Measurements from ENCODE around the gene COMP.

COMP gene

GRCh38 chr19:18775586-18776287 is 15.4 kb downstream of the COMP start:
- TF ChIP-seq EZH2phosphoT487 (IDR thresholded peaks at IDR 0.05; ENCODE audit: borderline replicate concordance, low read length) (no peak), CTCF (IDR thresholded peaks at IDR 0.05; ENCODE audit: low read depth, low read length, poor library complexity, severe bottlenecking) (no peak)
- Histone ChIP-seq H3K27ac (ENCODE audit: low read depth, low read length) (no peak overlapping the region), H3K27me3 (ENCODE audit: control insufficient read depth, low read length) (no peaks in the 10 kb centered on the region), H4K20me1 (ENCODE audit: control insufficient read depth, insufficient read depth, low read depth, low read length) (no peaks in the 10 kb centered on the region), H3K4me3 (ENCODE audit: low read length) (no peak overlapping the region), H3K4me1 (ENCODE audit: control insufficient read depth, low read length) (no peaks in the 10 kb centered on the region), H3K79me2 (ENCODE audit: control insufficient read depth, low read length) (no peaks in the 10 kb centered on the region), H3K4me2 (ENCODE audit: low read length) (no peak overlapping the region), H3F3A (ENCODE audit: control insufficient read depth, insufficient read depth) (no peaks in the 10 kb centered on the region), H3K36me3 (ENCODE audit: control insufficient read depth, low read length) (no peaks in the 10 kb centered on the region), H3K9me3 (ENCODE audit: control insufficient read depth, insufficient read depth, low read length) (no peaks in the 10 kb centered on the region), H3K9me2 (replicated peaks; ENCODE audit: control insufficient read depth, low read length) (no peaks in the 10 kb centered on the region)

- H3K79me2 ChIP-seq (ENCODE audit: control insufficient read depth, low read length): no peaks in the 10 kb centered on the region
- H3K4me2 ChIP-seq (ENCODE audit: low read length): no peak overlapping the region
- no peaks in the 10 kb centered on the region for H4K20me1 ChIP-seq (ENCODE audit: control insufficient read depth, insufficient read depth, low read depth, low read length)
- no peaks in the 10 kb centered on the region for H3K9me3 ChIP-seq (ENCODE audit: control insufficient read depth, insufficient read depth, low read length)
- no peak overlapping the region for H3K4me3 ChIP-seq (ENCODE audit: low read length)
- no peak overlapping the region for H3K27ac ChIP-seq (ENCODE audit: low read depth, low read length)
- TF ChIP-seq EZH2phosphoT487 (IDR thresholded peaks at IDR 0.05; ENCODE audit: borderline replicate concordance, low read length) (no peak), CTCF (IDR thresholded peaks at IDR 0.05; ENCODE audit: low read depth, low read length, poor library complexity, severe bottlenecking) (no peak)
- no peaks in the 10 kb centered on the region for H3K36me3 ChIP-seq (ENCODE audit: control insufficient read depth, low read length)
- no peaks in the 10 kb centered on the region for H3K9me2 ChIP-seq (replicated peaks; ENCODE audit: control insufficient read depth, low read length)
- H3F3A ChIP-seq (ENCODE audit: control insufficient read depth, insufficient read depth): no peaks in the 10 kb centered on the region
- H3K27me3 ChIP-seq (ENCODE audit: control insufficient read depth, low read length): no peaks in the 10 kb centered on the region
- no peaks in the 10 kb centered on the region for H3K4me1 ChIP-seq (ENCODE audit: control insufficient read depth, low read length)
These were observed 16.2 kb downstream of the COMP start for GRCh38 chr19:18774782-18775444.

- Histone ChIP-seq H4K20me1 (ENCODE audit: control insufficient read depth, insufficient read depth, low read depth, low read length) (no peaks in the 10 kb centered on the region), H3K27me3 (ENCODE audit: control insufficient read depth, low read length) (no peaks in the 10 kb centered on the region), H3K4me1 (ENCODE audit: control insufficient read depth, low read length) (no peaks in the 10 kb centered on the region), H3F3A (ENCODE audit: control insufficient read depth, insufficient read depth) (no peaks in the 10 kb centered on the region), H3K36me3 (ENCODE audit: control insufficient read depth, low read length) (no peaks in the 10 kb centered on the region), H3K79me2 (ENCODE audit: control insufficient read depth, low read length) (no peaks in the 10 kb centered on the region), H3K9me3 (ENCODE audit: control insufficient read depth, insufficient read depth, low read length) (no peaks in the 10 kb centered on the region), H3K27ac (ENCODE audit: low read depth, low read length) (no peak overlapping the region), H3K9me2 (replicated peaks; ENCODE audit: control insufficient read depth, low read length) (no peaks in the 10 kb centered on the region), H3K4me2 (ENCODE audit: low read length) (no peak overlapping the region), H3K4me3 (ENCODE audit: low read length) (no peak overlapping the region)
- TF ChIP-seq CTCF (IDR thresholded peaks at IDR 0.05; ENCODE audit: low read depth, low read length, poor library complexity, severe bottlenecking): no peak
- no peak for TF ChIP-seq EZH2phosphoT487 (IDR thresholded peaks at IDR 0.05; ENCODE audit: borderline replicate concordance, low read length)
These were observed 17.0 kb downstream of the COMP start for GRCh38 chr19:18774107-18774506.
